GM12878 (cell line): ENCODE data around the gene TLCD5. TPM values are rescaled to one million over a fixed set of nuclear protein-coding genes. Genes with fewer than 3 reads are reported as not detected.

ENCODE experiments used
- ATAC-seq: fragments of 200-7000 bp; cut with Tn5 transposase; 3 replicates; pipeline ENCODE4 v1.9.1; 2020; ENCODE audit warnings: mild to moderate bottlenecking, moderate library complexity
- BruUV-seq: library from RNA; stranded (reverse); fragments of 400-500 nt; replicated peaks from 2 replicates; lab custom pipeline; 2021; lab: Mats Ljungman, UMichigan
- CTCF ChIA-PET: fragments of 300-600 bp; sonication (Branson Sonifier 250); formaldehyde crosslinking; extraction: SDS; loops from one replicate; lab custom pipeline; 2021; ENCODE audit warnings: inconsistent platforms; lab: Yijun Ruan, JAX
- POLR2A ChIA-PET: fragments of 350-600 bp; formaldehyde crosslinking; extraction: SDS; loops from one replicate; lab custom pipeline; 2021; ENCODE audit warnings: inconsistent platforms; lab: Charles Lee
- RAD21 ChIA-PET: fragments of 300-600 bp; sonication (Branson Sonifier 250); formaldehyde crosslinking; loops from one replicate; lab custom pipeline; 2023; ENCODE audit warnings: antibody characterized with exemption; ENCODE audit not compliant: unreplicated experiment; lab: Charles Lee
- SMC1A ChIA-PET: fragments of 300-600 bp; sonication (Branson Sonifier 250); formaldehyde crosslinking; loops from one replicate; lab custom pipeline; 2023; ENCODE audit not compliant: unreplicated experiment, uncharacterized antibody; lab: Charles Lee
- DNase-seq: peaks from one replicate; pipeline ENCODE4 v3.0.0-alpha.2; 2011; ENCODE audit warnings: low read depth, low spot score
- FAIRE-seq: peaks from 3 replicates; lab custom pipeline; 2011; peaks lifted over from hg19 to GRCh38; lab: Jason Lieb, UNC
- H2AFZ ChIP-seq: 2 replicates; pipeline ENCODE4 v1.6.0; 2011; ENCODE audit warnings: low read depth, low read length, control low read depth; ENCODE audit not compliant: control insufficient read depth
- H3K27ac ChIP-seq: 2 replicates; pipeline ENCODE4 v1.5.1; 2011; ENCODE audit warnings: control low read depth; ENCODE audit not compliant: control insufficient read depth, insufficient read depth
- H3K27me3 ChIP-seq, 2 experiments: replicated peaks in 1 of 2; 2 replicates each; pipeline versions ENCODE4 v1.6.0 to v1.6.1; 2011; ENCODE audit warnings: low read length in 1 of 2; ENCODE audit not compliant: control insufficient read depth in 2 of 2, insufficient read depth in 2 of 2
- H3K36me3 ChIP-seq, 2 experiments: 2 replicates each; pipeline ENCODE4 v1.5.1; 2011; ENCODE audit warnings: low read length in 1 of 2; ENCODE audit not compliant: control insufficient read depth in 2 of 2, insufficient read depth in 2 of 2
- H3K4me1 ChIP-seq: 2 replicates; pipeline ENCODE4 v1.6.1; 2011; ENCODE audit warnings: mild to moderate bottlenecking, low read length, moderate library complexity, mixed read lengths; ENCODE audit not compliant: control insufficient read depth, insufficient read depth
- H3K4me2 ChIP-seq: 2 replicates; pipeline ENCODE4 v1.6.0; 2011; ENCODE audit warnings: control low read depth; ENCODE audit not compliant: control insufficient read depth, insufficient read depth
- H3K4me3 ChIP-seq: fragments of 200-600 bp; sonication (generic); 2 replicates; pipeline ENCODE4 v1.5.1; 2016
- H3K79me2 ChIP-seq: 2 replicates; pipeline ENCODE4 v1.6.0; 2011; ENCODE audit warnings: low read length; ENCODE audit not compliant: control insufficient read depth, insufficient read depth
- H3K9ac ChIP-seq: 2 replicates; pipeline ENCODE4 v1.8.0; 2011; ENCODE audit warnings: low read length, control low read depth, mixed read lengths; ENCODE audit not compliant: control insufficient read depth, insufficient read depth
- H3K9me3 ChIP-seq: replicated peaks from 3 replicates; pipeline ENCODE4 v1.5.1; 2011; ENCODE audit warnings: mild to moderate bottlenecking, low read length; ENCODE audit not compliant: control insufficient read depth, insufficient read depth
- H4K20me1 ChIP-seq: 2 replicates; pipeline ENCODE4 v1.6.0; 2011; ENCODE audit not compliant: control insufficient read depth, insufficient read depth
- SIN3A ChIP-seq: IDR thresholded peaks from 2 replicates; pipeline ENCODE4 v1.6.1; 2012; ENCODE audit warnings: low read depth, low read length, improper control_type of control experiment
- WGBS: methylation state at CpG from one replicate; pipeline ENCODE4 v1.1.6; 2016; ENCODE audit warnings: low lambda C conversion rate; ENCODE audit not compliant: insufficient replicate concordance, insufficient coverage; ENCODE audit errors: missing lambda C conversion rate; 5-methylcytosine and 5-hydroxymethylcytosine counted together
- in situ Hi-C: fragments of 300-500 bp; cut with MboI; formaldehyde crosslinking; loops from 9 replicates; pipeline ENCODE4 v1.14.3; 2018; ENCODE audit warnings: mixed read lengths
- intact Hi-C: fragments of 100-400 bp; cut with micrococcal nuclease; formaldehyde crosslinking; loops from one replicate; pipeline ENCODE4 v1.14.2; 2022; ENCODE audit not compliant: unreplicated experiment
- polyA plus RNA-seq, 11 experiments: library from polyadenylated mRNA; depleted of rRNA in 4 of 11; unstranded in 6 of 11; stranded (reverse) in 5 of 11; fragments of >200 nt; fragmentation: Nextera tagmentation in 4 of 11; fragmentation: Illumina TruSeq in 1 of 11; extraction: Ambion mirVana in 4 of 11; extraction: Trizol in 1 of 11; gene quantifications; 1 replicate in 1 of 11; 2 replicates in 10 of 11; pipeline versions ENCODE4 v1.2.1 to v1.2.3, GENCODE V29; 2011 to 2016; ENCODE audit warnings: inconsistent platforms in 2 of 11, missing spikeins in 2 of 11, low read depth in 1 of 11
- total RNA-seq, 4 experiments: library from RNA; depleted of rRNA in 3 of 4; stranded (reverse); fragments of >200 nt in 3 of 4; fragmentation: Illumina TruSeq in 1 of 4; extraction: Trizol in 1 of 4; gene quantifications; 2 replicates each; pipeline versions ENCODE4 v1.2.1 to v1.2.3, GENCODE V29; 2013 to 2021
- TF ChIP-seq, protein P1 (sequence below): fragments of 450-650 bp; conservative IDR thresholded peaks from 2 replicates; pipeline ENCODE4 v1.6.1; 2017; ENCODE audit warnings: mild to moderate bottlenecking, moderate library complexity

TLCD5 gene
- total and polyA plus RNA-seq, 10 of the 15 experiments (the other 5 are each of a cell fraction or from before 2014, with no cell fraction given), result 2.4 to 13.3 (median 3.2) TPM

DNA sequence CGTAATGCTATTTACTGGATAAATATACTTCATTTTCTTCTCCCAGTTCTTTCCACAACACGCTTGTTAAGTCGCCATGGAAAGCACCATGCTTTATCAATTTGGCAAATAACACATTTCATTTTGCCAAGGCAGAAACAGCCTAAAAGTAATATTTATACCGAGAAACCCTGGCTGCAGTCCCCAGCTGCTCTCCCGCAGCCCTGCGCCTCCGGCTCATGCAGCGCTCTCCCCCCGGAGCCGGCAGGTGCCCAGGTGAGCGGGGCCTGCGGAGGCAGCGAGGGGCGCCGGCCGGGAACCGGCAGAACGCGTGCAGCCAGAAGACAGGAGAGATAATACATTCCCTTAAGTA, 10.4 kb downstream of the TLCD5 start:
- TF ChIP-seq, protein P1, sequence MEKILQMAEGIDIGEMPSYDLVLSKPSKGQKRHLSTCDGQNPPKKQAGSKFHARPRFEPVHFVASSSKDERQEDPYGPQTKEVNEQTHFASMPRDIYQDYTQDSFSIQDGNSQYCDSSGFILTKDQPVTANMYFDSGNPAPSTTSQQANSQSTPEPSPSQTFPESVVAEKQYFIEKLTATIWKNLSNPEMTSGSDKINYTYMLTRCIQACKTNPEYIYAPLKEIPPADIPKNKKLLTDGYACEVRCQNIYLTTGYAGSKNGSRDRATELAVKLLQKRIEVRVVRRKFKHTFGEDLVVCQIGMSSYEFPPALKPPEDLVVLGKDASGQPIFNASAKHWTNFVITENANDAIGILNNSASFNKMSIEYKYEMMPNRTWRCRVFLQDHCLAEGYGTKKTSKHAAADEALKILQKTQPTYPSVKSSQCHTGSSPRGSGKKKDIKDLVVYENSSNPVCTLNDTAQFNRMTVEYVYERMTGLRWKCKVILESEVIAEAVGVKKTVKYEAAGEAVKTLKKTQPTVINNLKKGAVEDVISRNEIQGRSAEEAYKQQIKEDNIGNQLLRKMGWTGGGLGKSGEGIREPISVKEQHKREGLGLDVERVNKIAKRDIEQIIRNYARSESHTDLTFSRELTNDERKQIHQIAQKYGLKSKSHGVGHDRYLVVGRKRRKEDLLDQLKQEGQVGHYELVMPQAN, result no peak; the same call in 1 of the 2 replicates
- 0 out of 2 replicates have a peak, but pooled peaks have one; percentile 4 for TF ChIP-seq SIN3A
- peaks cover 9% of the 10 kb centered on the region for H3K4me1 ChIP-seq
- H3K36me3 ChIP-seq, result no peaks in the 10 kb centered on the region
- H3K27ac ChIP-seq, result peak overlapping the region; percentile 61
- H3K9ac ChIP-seq, result peak overlapping the region; percentile 85
- DNase-seq (no peak), ATAC-seq (peak; percentile 53), FAIRE-seq (no peak)
- under 1% methylated on average over 19 of the region's 19 CpGs for WGBS
- no peaks in the 10 kb centered on the region for H3K9me3 ChIP-seq
- H2AFZ ChIP-seq, result peak overlapping the region; percentile 85
- in situ Hi-C loops (loop anchor here (10.0 kb wide), 1 partner anchor 619 kb away; no protein-coding TSS in a partner anchor), intact Hi-C loops (loop anchor here (2.0 to 10.0 kb wide), 6 partner anchors 97 to 859 kb away; no protein-coding TSS in a partner anchor)
- H3K27me3 ChIP-seq, result no peaks in the 10 kb centered on the region
- ChIA-PET SMC1A (interaction anchor here (0.7 to 4.5 kb wide), 31 partner anchors 8 to 703 kb away, joined by 3 to 32 read pairs (median 5); no protein-coding TSS in a partner anchor), POLR2A (interaction anchor here (0.8 to 1.6 kb wide), 5 partner anchors 9 to 89 kb away, joined by 3 to 4 read pairs (median 4); partner anchors contain the start of gene TLCD5), RAD21 (interaction anchor here (0.6 to 4.1 kb wide), 18 partner anchors 9 to 617 kb away, joined by 3 to 34 read pairs (median 4); partner anchors contain the start of gene TLCD5), CTCF (interaction anchor here (0.7 to 3.9 kb wide), 41 partner anchors 9 to 859 kb away, joined by 3 to 40 read pairs (median 6); partner anchors contain the start of gene GRIK4)
- peaks cover 2% of the 10 kb centered on the region for H4K20me1 ChIP-seq
- H3K79me2 ChIP-seq, result peaks cover 38% of the 10 kb centered on the region
- no TSS peak for BruUV-seq
- peak overlapping the region; percentile 80 for H3K4me2 ChIP-seq
- peak overlapping the region; percentile 74 for H3K4me3 ChIP-seq
